Hypothalamus (tissue), 51 donors: ENCODE results near the gene PCDHB4.
"Not testable (repeated sequence)": the region's sequence is repeated elsewhere in the genome, so short reads cannot be mapped to it uniquely, and the experiment has no call there.

Experiments used
- DNase-seq, 51 donors: peaks; one replicate each; lab custom pipeline; 2025; lab: John Stamatoyannopoulos, UW

Gene PCDHB4

DNA sequence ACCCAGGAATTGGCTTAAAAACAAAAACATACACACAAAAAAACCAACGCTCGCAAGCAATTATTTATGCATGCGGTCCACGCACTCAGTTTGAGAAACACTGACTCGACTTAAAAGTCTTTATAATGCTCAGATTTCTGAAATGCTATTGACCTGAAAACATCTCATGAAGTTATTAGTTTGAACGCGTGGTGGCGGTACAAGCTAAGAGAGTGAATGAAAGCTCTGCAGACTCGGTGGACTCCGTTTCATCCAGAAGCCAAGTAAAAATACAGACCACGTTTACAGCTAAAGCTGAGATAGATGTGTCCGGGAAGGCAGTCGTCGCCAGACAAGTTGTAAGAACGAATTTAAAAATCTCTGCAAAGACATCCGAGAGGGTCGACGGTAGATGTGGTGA, 28.2 kb downstream of the PCDHB4 start, which contains the start of gene PCDHB6:
Gene PCDHB6, plus strand, starts transcription at position 246 of the 400 bp plus-strand sequence. CDS start 201 bp downstream, outside the sequence.
- peak in 1 of 51 donors; percentile 2 for DNase-seq

- DNase-seq, result no peak
Measured at GRCh38 chr5:141150224-141150992, 28.8 kb downstream of the PCDHB4 start.

- no peak for DNase-seq
Measured at GRCh38 chr5:141150993-141151325, 29.3 kb downstream of the PCDHB4 start.

DNA sequence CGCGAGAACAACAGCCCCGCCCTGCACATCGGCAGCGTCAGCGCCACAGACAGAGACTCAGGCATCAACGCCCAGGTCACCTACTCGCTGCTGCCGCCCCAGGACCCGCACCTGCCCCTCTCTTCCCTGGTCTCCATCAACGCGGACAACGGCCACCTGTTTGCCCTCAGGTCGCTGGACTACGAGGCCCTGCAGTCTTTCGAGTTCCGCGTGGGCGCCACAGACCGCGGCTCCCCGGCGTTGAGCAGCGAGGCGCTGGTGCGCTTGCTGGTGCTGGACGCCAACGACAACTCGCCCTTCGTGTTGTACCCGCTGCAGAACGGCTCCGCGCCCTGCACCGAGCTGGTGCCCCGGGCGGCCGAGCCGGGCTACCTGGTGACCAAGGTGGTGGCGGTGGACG, 30.0 kb downstream of the PCDHB4 start:
- not testable (repeated sequence) for DNase-seq

DNA sequence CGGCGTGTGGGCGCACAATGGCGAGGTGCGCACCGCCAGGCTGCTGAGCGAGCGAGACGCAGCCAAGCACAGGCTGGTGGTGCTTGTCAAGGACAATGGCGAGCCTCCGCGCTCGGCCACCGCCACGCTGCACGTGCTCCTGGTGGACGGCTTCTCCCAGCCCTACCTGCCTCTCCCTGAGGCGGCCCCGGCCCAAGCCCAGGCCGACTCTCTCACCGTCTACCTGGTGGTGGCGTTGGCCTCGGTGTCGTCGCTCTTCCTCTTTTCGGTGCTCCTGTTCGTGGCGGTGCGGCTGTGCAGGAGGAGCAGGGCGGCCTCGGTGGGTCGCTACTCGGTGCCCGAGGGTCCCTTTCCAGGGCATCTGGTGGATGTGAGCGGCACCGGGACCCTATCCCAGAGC, 30.5 kb downstream of the PCDHB4 start:
- not testable (repeated sequence) for DNase-seq

DNA sequence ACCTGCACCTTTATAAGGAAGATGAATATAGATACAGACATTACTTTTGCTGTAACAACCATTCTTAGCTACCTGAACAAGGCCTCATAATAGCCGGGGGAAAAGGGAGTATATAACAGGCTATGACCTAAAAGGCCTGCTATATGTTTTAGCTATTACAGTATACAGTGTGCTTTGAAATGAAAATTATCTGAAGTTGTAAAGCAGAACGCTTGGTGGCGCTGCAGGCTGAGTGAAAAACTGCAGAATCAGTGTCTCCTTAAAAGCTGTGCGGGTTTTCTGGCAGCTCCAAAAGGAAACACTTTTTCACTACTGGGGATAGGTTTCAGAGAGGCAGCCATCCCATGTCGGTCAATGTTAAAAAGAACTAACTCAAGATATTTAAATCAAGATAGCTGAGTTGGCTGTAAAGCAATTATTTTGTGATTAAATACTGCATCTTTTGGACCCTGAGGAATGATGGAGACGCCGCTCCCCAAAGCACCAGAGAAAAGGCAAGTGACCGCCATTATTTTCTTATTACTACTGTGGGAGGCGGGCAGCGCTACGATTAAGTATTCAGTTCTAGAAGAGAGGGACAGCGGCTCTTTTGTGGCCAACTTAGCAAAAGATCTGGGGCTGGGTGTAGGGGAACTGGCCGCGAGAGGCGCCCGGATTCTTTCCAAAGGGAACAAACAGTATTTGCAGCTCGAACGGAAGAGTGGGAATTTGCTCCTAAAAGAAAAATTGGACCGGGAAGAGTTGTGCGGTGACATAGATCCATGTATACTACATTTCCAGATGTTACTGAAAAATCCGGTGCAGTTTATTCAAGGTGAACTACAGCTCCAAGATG, 34.1 kb downstream of the PCDHB4 start:
- DNase-seq, result no peak

DNA sequence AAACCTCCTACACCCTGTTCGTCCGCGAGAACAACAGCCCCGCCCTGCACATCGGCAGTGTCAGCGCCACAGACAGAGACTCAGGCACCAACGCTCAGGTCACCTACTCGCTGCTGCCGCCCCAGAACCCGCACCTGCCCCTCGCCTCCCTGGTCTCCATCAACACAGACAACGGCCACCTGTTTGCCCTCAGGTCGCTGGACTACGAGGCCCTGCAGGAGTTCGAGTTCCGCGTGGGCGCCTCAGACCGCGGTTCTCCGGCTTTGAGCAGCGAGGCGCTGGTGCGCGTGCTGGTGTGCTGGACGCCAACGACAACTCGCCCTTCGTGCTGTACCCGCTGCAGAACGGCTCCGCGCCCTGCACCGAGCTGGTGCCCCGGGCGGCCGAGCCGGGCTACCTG, 35.7 kb downstream of the PCDHB4 start:
- DNase-seq, result not testable (repeated sequence)

GRCh38 chr5:141157901-141158300, 36.3 kb downstream of the PCDHB4 start:
- DNase-seq, result not testable (repeated sequence)

DNA sequence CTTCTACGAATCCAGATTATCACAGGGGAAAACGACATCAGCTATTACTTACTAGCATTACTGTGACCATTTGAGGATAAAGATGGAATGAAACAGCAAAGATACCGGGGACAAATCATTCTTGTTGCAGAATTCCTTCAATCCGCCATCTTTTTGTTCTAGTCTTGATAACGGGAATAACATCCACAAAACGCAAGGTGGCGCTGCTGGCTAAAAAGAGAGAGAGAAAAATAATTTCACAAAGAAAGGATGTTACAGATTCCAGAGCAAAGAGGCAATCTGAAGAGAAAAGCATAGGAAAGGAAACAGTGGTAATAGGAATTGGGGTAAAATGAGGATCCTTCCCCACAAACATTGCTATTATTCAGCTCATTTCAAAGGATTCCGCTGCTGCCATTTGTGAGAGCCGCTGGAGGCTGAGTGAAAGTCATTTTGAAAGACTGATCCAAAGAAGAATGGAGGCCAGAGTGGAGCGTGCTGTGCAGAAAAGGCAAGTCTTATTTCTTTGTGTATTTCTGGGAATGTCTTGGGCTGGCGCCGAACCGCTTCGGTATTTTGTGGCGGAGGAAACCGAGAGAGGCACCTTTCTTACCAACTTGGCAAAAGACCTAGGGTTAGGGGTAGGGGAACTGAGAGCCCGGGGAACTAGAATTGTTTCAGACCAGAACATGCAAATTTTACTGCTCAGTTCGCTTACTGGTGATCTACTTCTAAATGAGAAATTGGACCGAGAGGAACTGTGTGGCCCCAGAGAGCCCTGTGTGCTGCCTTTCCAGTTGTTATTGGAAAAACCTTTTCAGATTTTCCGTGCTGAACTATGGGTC, 51.0 kb downstream of the PCDHB4 start, which contains the start of gene PCDHB7:
Gene PCDHB7, plus strand, starts transcription at position 264 of the 824 bp plus-strand sequence. Its CDS starts 192 bp downstream, at position 456.
- peak in 7 of 51 donors; percentile 10 to 23 (median 16) for DNase-seq

- DNase-seq, result not testable (repeated sequence)
Measured at GRCh38 chr5:141174291-141175104, 52.9 kb downstream of the PCDHB4 start.
